NCI-H524 treated with DMSO at 0.1 percent for 48 hours (cell line): ENCODE measurements around the gene UPK2.

Experiments used
- DNase-seq: peaks from one replicate; lab custom pipeline; 2025; lab: John Stamatoyannopoulos, UW

The UPK2 gene

GRCh38 chr11:118956094-118956846 lies at the start of gene UPK2:
Gene UPK2 (plus strand): TSS chr11:118956298. CDS start chr11:118956351, 53 bp downstream.
- no peak for DNase-seq

GRCh38 chr11:118907051-118908042 lies 48.8 kb upstream of the UPK2 start:
- DNase-seq, result no peak

DNA sequence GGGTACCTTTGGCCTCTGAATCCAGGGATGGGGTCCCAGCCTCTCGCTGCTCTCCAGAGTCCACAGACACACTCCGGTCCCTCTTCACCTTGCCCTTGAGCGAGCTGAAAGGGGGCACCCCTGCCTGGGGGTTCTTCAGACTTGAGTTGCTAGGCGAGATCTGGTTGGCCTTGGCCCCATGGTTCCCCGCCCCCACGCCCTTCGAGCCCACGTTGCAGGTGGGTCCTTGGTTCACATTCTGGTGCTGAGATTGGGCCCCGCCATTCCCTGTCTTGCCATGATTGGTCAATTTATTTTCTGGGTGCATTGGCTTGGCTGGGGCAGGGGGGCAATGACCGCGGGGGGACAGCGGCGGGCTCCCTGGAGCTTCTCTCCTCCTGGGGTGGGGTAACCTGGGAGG lies 47.8 kb upstream of the UPK2 start:
- DNase-seq, result no peak

DNA sequence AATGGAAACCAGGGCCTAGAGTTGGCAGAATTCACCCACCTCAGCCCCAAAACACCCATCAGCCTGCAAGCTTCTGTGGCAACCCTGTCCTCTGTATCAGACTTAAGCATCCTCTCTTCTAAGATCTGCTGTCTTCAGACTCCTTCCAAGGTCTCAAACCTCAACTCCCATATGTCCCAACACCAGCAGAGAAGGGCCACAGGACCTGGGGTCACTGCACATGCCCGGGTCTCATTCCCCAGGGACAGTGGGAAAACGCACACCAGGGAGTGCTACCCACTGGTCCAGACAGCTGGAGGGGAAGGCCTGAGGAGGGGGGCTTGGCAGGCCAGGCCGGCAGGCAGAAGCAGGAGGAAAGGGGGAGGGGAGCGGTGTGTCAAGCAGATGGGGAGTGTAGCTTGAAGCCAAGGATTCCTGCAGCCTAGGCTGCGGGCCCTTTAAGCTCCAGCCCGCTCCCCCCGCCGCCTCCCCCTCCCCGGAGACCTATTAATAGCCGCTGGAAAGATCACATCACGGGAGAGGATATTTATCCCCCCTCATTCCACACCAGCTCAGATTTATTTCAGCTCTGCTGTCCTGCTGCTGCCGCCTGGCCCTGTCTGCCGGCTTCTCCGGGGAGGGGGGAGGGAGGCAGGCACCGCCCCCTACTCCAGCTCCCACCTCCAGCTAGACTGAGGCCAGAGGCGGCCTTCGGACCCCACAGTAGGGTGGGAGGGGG lies 47.0 kb upstream of the UPK2 start:
- peak; percentile 92 for DNase-seq

DNA sequence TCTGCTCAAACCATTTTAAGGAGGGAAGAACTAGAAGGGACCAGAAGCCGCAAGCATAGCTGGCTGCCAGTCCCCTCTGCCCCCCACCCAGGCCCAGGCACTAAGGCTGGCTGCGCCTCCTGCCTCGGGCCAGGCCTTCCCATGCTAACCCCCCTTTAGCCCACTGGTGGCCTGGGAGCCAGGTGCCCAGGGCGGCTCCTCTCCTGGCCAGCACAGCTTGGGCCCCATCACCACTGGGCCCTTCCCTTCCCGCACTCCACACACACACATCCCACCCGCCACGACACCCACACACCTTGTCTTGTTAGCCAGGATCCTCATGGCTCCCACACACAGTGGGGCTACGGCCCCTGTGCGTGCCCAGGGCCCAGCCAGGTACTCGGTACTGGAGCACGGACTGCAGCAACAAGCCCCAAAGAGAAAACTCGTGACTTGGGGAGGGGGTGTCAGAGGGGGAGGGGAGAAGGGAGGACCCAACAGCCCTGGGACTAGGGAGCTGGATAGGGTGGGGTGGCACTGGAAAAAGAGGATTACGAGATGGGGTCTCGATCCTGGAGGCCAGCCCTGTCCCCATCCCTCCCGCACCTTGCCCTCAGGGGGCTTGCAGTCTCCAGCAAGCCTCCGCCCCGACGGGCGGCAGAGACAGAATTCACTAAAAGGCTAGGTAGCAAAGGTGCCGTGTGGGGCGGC lies 46.3 kb upstream of the UPK2 start:
- no peak for DNase-seq

- DNase-seq, result no peak
These were observed 45.6 kb upstream of the UPK2 start for GRCh38 chr11:118910309-118911112.

GRCh38 chr11:118911113-118911879 lies 44.8 kb upstream of the UPK2 start:
- DNase-seq, result no peak

GRCh38 chr11:118911880-118912741 lies 44.0 kb upstream of the UPK2 start:
- no peak for DNase-seq

- no peak for DNase-seq
These were observed 43.2 kb upstream of the UPK2 start for GRCh38 chr11:118912742-118913410.

- no peak for DNase-seq
These were observed 42.5 kb upstream of the UPK2 start for GRCh38 chr11:118913411-118914125.

- no peak for DNase-seq
These were observed 41.8 kb upstream of the UPK2 start for GRCh38 chr11:118914178-118914918.

DNA sequence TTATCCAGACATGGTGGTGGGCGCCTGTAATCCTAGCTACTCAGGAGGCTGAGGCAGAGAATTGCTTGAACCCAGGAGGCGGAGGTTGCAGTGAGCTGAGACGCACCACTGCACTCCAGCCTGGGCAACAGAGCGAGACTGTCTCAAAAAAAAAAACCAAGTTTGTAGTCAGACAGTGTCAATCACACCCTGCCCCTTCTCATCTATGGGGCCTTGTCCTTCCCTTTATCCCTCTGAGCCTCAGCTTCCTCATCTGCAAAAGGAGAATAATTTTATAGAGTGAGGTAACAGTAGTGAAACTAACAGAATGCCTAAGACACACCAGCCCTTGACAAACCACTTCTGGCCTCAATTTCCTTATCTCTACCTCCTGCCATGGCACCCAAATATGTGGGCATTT lies 41.1 kb upstream of the UPK2 start:
- DNase-seq, result no peak

DNA sequence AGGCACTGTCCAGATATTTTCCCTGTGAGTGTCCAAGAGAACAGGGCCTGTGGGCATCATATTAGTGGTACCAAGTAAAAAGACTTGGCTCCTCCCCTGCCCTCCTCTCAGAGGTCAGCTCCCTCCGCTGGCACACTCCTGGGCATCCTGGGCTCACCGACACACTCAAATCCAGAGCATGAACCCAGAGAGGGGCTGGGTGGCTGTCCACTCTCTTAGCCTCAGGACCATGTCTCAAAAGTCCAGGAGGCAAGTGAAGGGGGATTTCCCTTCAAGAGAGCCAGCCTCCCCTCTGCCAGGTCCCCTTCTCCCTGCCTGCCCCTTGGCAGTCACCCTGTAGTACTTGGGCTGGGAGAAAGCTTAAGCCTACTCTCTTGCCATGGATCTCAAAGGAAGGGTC lies 40.7 kb upstream of the UPK2 start:
- no peak for DNase-seq

- DNase-seq, result no peak
These were observed 39.9 kb upstream of the UPK2 start for GRCh38 chr11:118915941-118916841.

- no peak for DNase-seq
These were observed 39.2 kb upstream of the UPK2 start for GRCh38 chr11:118916842-118917388.
